NCI-H774 (cell line): ENCODE results near the gene UBE2G1.
A peak's percentile ranks its signal among the peaks of the same experiment; 100 is the strongest.
"Not testable (repeated sequence)": the region's sequence is repeated elsewhere in the genome, so short reads cannot be mapped to it uniquely, and the experiment has no call there.

ENCODE experiments used
- DNase-seq: peaks from one replicate; lab custom pipeline; 2025; lab: John Stamatoyannopoulos, UW

The UBE2G1 gene

GRCh38 chr17:4301066-4301465 is 65.4 kb downstream of the UBE2G1 start:
- no peak for DNase-seq

- DNase-seq: no peak
Observed at GRCh38 chr17:4297351-4297750, 69.1 kb downstream of the UBE2G1 start.

- DNase-seq: no peak
Observed at GRCh38 chr17:4295686-4296085, 70.8 kb downstream of the UBE2G1 start.

GRCh38 chr17:4293572-4293971 is 72.9 kb downstream of the UBE2G1 start:
- DNase-seq: no peak

- no peak for DNase-seq
Observed at GRCh38 chr17:4287710-4288109, 78.8 kb downstream of the UBE2G1 start.

GRCh38 chr17:4276514-4276913 is 90.0 kb downstream of the UBE2G1 start:
- no peak for DNase-seq

- no peak for DNase-seq
Observed at GRCh38 chr17:4272972-4273368, 93.5 kb downstream of the UBE2G1 start.

- DNase-seq: no peak
Observed at GRCh38 chr17:4272213-4272971, 94.1 kb downstream of the UBE2G1 start.

GRCh38 chr17:4270736-4271135 is 95.7 kb downstream of the UBE2G1 start:
- no peak for DNase-seq

- DNase-seq: no peak
Observed at GRCh38 chr17:4269915-4270314, 96.6 kb downstream of the UBE2G1 start.

GRCh38 chr17:4267402-4267801 is 99.1 kb downstream of the UBE2G1 start:
- DNase-seq: no peak

- no peak for DNase-seq
Observed at GRCh38 chr17:4266550-4266949, 99.9 kb downstream of the UBE2G1 start.

GRCh38 chr17:4263282-4264215 is 102.9 kb downstream of the UBE2G1 start, which contains the start of gene ANKFY1:
ANKFY1 (minus strand) TSS chr17:4263979; CDS start chr17:4263941, 38 bp downstream.
- DNase-seq: peak; percentile 70

- no peak for DNase-seq
Observed at GRCh38 chr17:4262703-4263102, 103.8 kb downstream of the UBE2G1 start.

GRCh38 chr17:4261452-4261851 is 105.0 kb downstream of the UBE2G1 start:
- no peak for DNase-seq

GRCh38 chr17:4258867-4259266 is 107.6 kb downstream of the UBE2G1 start:
- DNase-seq: no peak

- DNase-seq: no peak
Observed at GRCh38 chr17:4256952-4257351, 109.5 kb downstream of the UBE2G1 start.

GRCh38 chr17:4255271-4255670 is 111.2 kb downstream of the UBE2G1 start:
- not testable (repeated sequence) for DNase-seq

- no peak for DNase-seq
Observed at GRCh38 chr17:4250887-4251286, 115.6 kb downstream of the UBE2G1 start.

- DNase-seq: no peak
Observed at GRCh38 chr17:4249452-4250029, 116.9 kb downstream of the UBE2G1 start.

- no peak for DNase-seq
Observed at GRCh38 chr17:4248504-4249277, 117.8 kb downstream of the UBE2G1 start.

- DNase-seq: no peak
Observed at GRCh38 chr17:4247971-4248388, 118.5 kb downstream of the UBE2G1 start.
